HG03108 (cell line): ENCODE measurements around the gene GPER1.

Experiments used
- ATAC-seq: cut with Tn5 transposase; IDR thresholded peaks from one replicate; pipeline ENCODE4 v1.9.1; 2021; ENCODE audit warnings: moderate library complexity; ENCODE audit not compliant: unreplicated experiment

The GPER1 gene

DNA sequence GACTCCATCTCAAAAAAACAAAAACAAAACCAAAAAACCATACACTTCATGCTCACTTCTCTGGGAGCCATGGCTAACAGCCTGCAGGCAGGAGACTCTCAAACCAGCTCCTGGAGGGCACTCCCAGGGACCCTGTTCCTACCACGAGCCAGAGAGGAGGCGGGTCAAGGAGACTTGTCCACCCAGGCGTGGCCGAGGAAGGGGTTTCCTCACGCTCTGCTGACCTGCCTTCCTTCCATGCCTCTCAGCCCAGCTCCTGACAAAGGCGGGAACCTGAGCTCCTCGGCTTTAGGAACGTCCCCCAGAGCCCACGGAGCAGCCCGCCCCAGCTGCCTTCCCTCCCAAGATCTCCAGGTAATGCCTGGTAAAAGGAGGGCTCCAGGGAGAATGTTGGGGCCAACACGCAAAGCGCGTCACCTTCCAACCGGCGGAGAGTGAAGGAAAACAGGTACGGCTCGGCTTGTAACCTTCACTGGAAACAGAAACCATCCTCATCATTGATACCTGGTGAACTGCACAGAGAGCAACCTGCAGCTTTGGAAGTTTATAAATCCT, 34.0 kb upstream of the GPER1 start:
- ATAC-seq, result no peak

- ATAC-seq, result no peak
Observed at GRCh38 chr7:1054438-1054837, 33.5 kb upstream of the GPER1 start.

GRCh38 chr7:1054861-1055450, 33.0 kb upstream of the GPER1 start:
- no peak for ATAC-seq

DNA sequence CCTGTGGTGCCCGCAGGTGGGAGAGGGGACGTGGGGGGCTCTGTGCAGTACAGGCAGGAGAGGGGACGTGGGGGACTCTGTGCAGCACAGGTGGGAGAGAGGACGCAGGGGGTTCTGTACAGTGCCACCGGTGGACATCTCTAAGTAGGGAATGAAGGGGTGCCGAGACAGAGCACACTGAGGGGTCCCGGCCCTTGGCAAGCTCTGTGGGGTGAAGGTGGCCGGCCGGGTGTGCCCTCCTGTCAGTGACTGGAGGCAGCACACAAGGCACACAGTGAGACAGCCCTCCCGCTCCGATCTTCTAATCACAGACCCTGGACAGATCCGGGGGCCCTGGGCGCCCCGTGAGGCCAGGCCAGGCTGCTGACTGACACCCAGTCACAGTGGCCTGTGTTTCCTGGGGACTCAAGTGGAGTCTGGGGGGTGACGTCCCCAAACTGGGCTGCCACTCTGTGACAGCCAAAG, 32.4 kb upstream of the GPER1 start:
- no peak for ATAC-seq

- ATAC-seq, result no peak
Observed at GRCh38 chr7:1055956-1056784, 31.7 kb upstream of the GPER1 start.

- no peak for ATAC-seq
Observed at GRCh38 chr7:1056785-1057410, 31.0 kb upstream of the GPER1 start.

- ATAC-seq, result no peak
Observed at GRCh38 chr7:1057416-1058291, 30.3 kb upstream of the GPER1 start.

DNA sequence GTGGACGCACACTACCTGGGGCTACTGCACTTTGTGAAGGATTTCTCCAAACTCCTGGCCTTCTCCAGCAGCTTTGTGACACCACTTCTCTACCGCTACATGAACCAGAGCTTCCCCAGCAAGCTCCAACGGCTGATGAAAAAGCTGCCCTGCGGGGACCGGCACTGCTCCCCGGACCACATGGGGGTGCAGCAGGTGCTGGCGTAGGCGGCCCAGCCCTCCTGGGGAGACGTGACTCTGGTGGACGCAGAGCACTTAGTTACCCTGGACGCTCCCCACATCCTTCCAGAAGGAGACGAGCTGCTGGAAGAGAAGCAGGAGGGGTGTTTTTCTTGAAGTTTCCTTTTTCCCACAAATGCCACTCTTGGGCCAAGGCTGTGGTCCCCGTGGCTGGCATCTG, 29.6 kb upstream of the GPER1 start:
- ATAC-seq, result no peak

DNA sequence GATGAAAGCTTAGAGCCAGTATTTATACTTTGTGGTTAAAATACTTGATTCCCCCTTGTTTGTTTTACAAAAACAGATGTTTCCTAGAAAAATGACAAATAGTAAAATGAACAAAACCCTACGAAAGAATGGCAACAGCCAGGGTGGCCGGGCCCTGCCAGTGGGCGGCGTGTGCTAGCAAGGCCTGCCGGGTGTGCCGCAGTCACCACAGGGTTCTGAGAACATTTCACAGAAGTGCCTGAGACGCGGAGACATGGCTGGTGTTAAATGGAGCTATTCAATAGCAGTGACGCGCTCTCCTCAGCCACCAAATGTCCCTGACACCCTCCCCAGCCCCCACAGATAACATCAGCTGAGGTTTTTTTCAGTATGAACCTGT, 29.1 kb upstream of the GPER1 start:
- no peak for ATAC-seq

DNA sequence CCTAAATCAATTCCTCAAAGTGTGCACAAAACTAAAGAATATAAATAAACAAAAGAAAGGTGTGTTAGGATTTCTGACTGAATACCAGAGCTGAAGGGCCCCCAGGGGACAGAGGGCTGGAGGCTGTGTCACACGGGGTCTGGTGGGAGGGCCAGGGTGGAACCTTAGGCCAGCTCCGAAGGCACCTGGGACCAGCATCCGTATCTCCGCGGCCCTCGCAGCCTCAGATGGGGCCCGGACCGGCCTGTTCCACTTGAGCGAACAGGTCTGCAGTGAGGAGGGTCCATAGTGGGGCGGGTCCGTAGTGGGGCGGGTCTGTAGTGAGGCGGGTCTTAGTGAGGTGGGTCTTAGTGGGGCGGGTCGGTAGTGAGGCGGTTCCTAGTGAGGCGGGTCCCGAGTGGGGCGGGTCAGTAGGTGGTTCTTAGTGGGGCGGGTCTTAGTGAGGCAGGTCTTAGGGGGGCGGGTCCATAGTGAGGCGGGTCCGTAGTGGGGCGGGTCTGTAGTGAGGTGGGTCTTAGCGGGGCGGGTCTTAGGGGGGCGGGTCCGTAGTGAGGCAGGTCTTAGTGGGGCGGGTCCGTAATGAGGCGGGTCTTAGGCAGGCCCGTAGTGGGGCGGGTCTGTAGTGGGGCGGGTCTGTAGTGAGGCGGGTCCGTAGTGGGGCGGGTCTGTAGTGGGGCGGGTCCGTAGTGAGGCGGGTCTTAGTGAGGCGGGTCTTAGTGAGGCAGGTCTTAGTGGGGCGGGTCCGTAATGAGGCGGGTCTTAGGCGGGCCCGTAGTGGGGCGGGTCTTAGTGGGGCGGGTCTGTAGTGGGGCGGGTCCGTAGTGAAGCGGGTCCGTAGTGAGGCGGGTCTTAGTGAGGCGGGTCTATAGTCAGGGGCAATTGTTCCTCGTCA, 28.5 kb upstream of the GPER1 start:
- no peak for ATAC-seq

DNA sequence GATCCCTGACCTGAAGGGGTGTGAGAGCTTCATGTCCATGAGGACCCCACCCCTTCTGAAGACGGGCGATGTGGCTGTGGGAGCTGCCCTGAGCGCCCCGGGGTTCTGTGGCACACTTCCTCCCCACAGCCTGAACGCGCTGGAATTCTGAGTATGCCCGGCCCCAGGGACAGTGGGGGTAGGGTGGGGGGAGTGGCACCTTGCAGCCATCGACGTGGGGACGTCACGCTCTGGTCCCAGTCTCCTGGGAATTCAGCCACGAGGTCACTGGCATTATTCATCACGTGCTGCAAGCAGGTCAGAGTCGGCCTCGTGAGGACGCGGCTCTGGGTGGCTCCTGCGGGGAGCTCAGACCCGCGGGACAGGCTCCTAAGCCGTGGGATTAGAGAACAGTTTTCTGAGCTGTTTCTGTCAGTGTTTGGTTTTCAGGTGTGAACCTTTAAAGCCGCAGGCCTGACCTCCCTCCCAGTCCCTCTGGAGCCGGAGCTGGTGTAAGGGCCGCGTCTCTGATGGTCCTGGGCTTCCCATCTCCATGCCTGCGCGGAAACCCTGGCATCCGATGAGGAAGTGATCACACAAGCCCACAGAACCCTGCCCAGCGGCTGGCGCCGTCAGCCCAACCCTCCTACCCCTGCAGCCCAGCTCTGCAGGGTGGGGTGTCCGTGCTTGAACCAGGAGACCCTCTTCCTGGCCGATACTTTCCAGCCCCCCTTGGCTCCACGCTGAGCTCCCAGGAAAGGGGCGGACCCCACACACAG, 27.4 kb upstream of the GPER1 start:
- no peak for ATAC-seq

DNA sequence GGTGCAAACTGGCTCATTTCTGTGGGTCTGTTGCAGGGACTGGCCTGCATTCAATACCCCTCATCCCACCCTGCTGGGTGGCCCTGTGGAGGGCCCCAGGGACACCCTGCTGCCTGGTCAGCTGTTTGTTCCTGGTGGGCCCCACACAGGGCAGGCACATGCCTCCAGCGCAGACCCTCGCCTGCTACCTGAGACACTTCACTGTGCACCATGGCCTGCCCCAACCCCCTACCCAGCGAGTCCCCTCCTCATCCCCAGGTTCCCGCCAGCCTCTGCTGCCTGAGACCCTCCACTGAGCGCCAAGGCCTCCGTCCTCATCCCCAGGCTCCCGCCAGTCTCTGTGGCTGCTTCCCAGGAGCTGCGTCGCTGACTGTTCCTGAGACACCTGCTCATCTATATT, 26.7 kb upstream of the GPER1 start:
- no peak for ATAC-seq

DNA sequence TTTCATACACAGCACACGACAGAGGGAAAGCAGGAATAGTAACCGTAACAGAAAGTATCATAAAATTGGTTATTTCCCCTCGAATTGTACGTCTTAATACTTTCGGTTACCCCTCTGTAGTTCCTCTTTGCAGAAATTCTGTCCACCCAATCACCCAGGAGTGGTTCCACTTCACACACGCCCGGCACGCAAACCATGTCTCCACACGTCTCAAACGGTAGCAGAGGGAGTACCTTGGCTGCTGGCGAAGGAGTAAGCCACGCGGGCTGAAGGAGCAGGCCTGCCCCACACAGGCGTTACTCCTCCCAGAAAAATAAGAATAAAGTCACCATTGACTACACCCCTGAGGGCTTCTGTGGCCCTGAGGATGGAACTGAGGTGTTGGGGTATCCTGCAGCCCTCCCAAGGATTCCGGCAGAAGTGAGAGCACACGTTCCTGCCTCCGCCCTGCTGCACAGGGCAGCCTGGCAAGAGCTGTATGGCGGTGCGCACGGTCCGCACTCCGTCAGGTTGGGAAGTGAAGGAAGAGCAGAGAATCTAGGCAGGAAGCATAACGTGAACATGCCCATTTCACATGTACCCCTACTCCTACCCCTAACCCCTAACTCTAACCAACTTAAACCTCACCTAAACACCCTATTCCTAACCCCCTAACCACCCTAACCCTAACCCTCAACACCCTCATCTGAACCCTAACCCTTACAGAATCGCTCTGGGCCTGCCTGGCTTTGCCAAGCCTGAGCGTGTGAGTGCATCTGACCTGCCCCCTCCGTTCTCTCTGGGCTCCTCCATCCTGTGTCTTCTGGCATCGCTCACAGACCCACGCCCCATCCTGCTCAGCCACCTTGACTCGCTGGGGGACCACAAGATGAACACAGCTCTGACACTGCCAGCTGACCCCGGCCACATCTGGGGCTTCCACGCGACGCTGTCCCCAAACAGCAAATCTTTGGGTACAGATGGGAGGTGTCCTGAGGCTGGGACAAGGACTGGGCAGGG, 25.3 kb upstream of the GPER1 start:
- ATAC-seq, result peak; percentile 58

DNA sequence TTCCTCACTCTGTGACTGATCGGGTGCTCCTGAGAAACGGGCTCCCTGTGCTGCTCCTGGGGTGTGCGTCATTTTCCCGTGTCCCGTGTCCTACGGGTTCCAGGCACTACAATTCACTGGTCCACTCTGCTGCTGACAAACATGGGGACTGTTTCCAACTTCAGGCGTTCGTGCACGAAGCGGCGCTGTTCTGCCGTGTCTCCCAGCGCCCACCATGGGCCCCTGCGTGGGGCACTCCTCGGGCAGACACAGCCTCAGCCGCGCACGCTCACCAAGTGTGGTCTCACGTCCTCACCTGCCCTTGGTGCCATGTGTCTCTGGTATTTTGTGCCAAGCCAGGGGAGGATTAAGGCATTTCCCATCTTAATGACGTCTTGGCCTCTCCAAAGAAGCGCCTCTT, 24.6 kb upstream of the GPER1 start:
- ATAC-seq, result no peak

DNA sequence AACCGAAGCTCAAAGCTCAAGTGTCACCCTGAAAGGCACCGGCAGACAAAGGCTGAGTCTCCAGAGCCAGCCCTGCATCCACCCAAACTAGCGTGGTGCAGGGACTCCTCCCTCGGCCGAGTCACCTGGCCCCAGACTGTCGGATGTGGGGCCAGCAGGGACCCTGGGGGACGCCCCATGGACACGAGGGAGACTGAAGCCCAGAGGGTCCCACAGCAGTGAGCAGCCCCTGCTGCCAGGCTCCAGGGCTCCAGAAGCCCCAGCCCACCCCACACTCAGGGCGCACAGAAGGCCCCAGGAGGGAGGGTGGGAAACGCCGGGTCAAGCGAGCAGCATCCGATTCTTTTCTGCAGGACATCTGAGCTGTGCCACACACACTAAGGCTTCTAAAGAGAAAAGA, 23.3 kb upstream of the GPER1 start:
- no peak for ATAC-seq

GRCh38 chr7:1065263-1065584, 22.7 kb upstream of the GPER1 start:
- no peak for ATAC-seq

DNA sequence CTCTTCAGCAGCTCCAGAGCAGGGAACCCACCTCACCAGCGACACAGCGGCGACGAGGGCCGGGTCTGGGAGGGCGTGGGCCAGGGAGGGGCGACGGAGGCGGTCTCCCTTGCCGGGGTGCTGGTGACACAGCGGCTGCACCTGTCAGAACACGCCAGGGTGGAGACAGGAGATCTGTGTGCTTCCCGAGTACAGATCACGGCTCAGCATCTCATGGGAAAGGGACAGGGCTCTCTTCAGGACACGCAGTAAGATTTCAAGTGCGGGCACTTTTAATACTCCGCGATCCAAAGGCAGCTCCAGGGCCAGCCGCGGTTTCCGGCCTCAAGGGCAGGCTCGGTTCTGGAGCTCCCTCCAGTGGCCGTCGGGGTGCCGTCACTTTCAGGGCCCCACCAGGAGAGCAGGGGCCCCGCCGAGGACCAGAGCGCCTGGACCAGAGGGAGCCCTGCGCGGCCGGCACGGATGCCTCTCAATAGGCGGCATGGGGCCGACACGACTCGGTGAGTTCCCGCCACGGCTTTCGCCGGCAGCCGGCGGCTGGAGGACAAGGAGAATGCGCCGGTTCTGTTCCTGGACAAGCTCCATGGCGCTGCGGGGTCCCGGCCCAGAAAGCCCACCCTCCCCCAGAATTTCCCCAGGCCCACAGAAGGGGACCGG, 22.2 kb upstream of the GPER1 start:
- peak; percentile 47 for ATAC-seq

DNA sequence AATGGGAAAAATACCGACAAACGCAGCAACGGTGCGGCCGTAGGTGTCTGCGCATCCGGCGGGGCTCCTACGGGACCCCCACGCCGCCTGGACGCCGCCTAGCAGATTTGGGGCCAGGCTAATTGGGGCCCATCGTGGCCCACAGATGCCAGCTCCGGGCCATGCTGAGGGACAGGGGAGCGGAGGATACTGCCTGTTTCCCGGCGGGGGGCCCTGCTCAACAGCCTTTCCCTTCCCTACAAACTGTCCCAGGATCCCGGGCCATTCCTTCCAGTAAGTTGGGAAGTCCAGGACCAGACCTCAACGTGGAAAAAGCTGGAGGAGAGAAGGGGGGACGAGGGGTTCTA, 21.7 kb upstream of the GPER1 start:
- ATAC-seq, result no peak
